GM23338 (cell line): ENCODE measurements around the gene CLEC11A. TPM values are rescaled to one million over a fixed set of nuclear protein-coding genes. Genes with fewer than 3 reads are reported as not detected.

Experiments
- ATAC-seq: fragments of 200-7000 bp; cut with Tn5 transposase; 3 replicates; pipeline ENCODE4 v1.9.1; 2020
- DNase-seq: peaks from one replicate; pipeline ENCODE4 v3.0.0-alpha.2; 2015; ENCODE audit warnings: low spot score
- H2AFZ ChIP-seq: fragments of 200-600 bp; sonication (generic); 2 replicates; pipeline ENCODE4 v1.8.0; 2016; ENCODE audit warnings: antibody characterized with exemption, mild to moderate bottlenecking, moderate library complexity
- H3F3A ChIP-seq: fragments of 200-600 bp; sonication (generic); replicated peaks from 2 replicates; pipeline ENCODE4 v1.8.0; 2017; ENCODE audit warnings: antibody characterized with exemption, mixed run types, low read depth
- H3K27ac ChIP-seq: fragments of 200-600 bp; sonication (generic); 2 replicates; pipeline ENCODE4 v1.6.1; 2016; ENCODE audit warnings: low read depth
- H3K27me3 ChIP-seq: fragments of 200-600 bp; sonication (generic); 2 replicates; pipeline ENCODE4 v1.8.0; 2016; ENCODE audit warnings: mild to moderate bottlenecking, mixed run types, moderate library complexity; ENCODE audit not compliant: insufficient read depth
- H3K36me3 ChIP-seq: fragments of 200-600 bp; sonication (generic); 2 replicates; pipeline ENCODE4 v1.8.0; 2016; ENCODE audit warnings: mild to moderate bottlenecking; ENCODE audit not compliant: insufficient read depth
- H3K4me1 ChIP-seq: fragments of 200-600 bp; sonication (generic); 2 replicates; pipeline ENCODE4 v1.8.0; 2016; ENCODE audit warnings: mild to moderate bottlenecking, moderate library complexity; ENCODE audit not compliant: insufficient read depth
- H3K4me2 ChIP-seq: fragments of 200-600 bp; sonication (generic); 2 replicates; pipeline ENCODE4 v1.7.1; 2017; ENCODE audit warnings: mixed run types
- H3K4me3 ChIP-seq: fragments of 200-600 bp; sonication (generic); 2 replicates; pipeline ENCODE4 v1.6.1; 2016; ENCODE audit warnings: mixed run types
- H3K79me2 ChIP-seq: fragments of 200-600 bp; sonication (generic); replicated peaks from 2 replicates; pipeline ENCODE4 v1.8.0; 2017; ENCODE audit warnings: mild to moderate bottlenecking; ENCODE audit not compliant: insufficient read depth
- H3K9me2 ChIP-seq: fragments of 200-600 bp; sonication (generic); 2 replicates; pipeline ENCODE4 v1.8.0; 2017; ENCODE audit not compliant: insufficient read depth
- H4K20me1 ChIP-seq: fragments of 200-600 bp; sonication (generic); replicated peaks from 2 replicates; pipeline ENCODE4 v1.8.0; 2017; ENCODE audit warnings: mild to moderate bottlenecking; ENCODE audit not compliant: insufficient read depth
- H3K27ac Mint-ChIP-seq: 2 replicates; pipeline ENCODE4 v1.8.0; 2020; ENCODE audit warnings: inconsistent platforms, mild to moderate bottlenecking, moderate library complexity, mixed read lengths
- H3K27me3 Mint-ChIP-seq: 3 replicates; pipeline ENCODE4 v1.8.0; 2022; ENCODE audit warnings: low read depth, mild to moderate bottlenecking, moderate library complexity, mixed read lengths, inconsistent platforms; ENCODE audit not compliant: insufficient read depth, poor library complexity
- H3K36me3 Mint-ChIP-seq: 3 replicates; pipeline ENCODE4 v1.8.0; 2021; ENCODE audit warnings: low read depth, mild to moderate bottlenecking, inconsistent platforms, moderate library complexity, mixed read lengths
- H3K4me1 Mint-ChIP-seq: 3 replicates; pipeline ENCODE4 v1.8.0; 2020; ENCODE audit warnings: mild to moderate bottlenecking, inconsistent platforms, mixed read lengths
- H3K4me3 Mint-ChIP-seq: 3 replicates; pipeline ENCODE4 v1.8.0; 2021; ENCODE audit warnings: moderate library complexity, mild to moderate bottlenecking, inconsistent platforms, mixed read lengths
- H3K9me3 Mint-ChIP-seq: 3 replicates; pipeline ENCODE4 v1.8.0; 2020; ENCODE audit warnings: moderate library complexity, mild to moderate bottlenecking, inconsistent platforms, mixed read lengths
- EZH2 ChIP-seq: fragments of 200-600 bp; sonication (generic); IDR thresholded peaks from one replicate; pipeline ENCODE4 v1.8.0; 2017; ENCODE audit warnings: antibody characterized with exemption, mild to moderate bottlenecking, low read depth; ENCODE audit not compliant: unreplicated experiment
- EZH2phosphoT487 ChIP-seq: fragments of 200-600 bp; sonication (generic); IDR thresholded peaks from one replicate; pipeline ENCODE4 v1.8.1; 2018; ENCODE audit warnings: antibody characterized with exemption; ENCODE audit not compliant: unreplicated experiment
- NANOG ChIP-seq: IDR thresholded peaks from 2 replicates; pipeline ENCODE4 v1.6.1; 2016; ENCODE audit warnings: antibody characterized with exemption, borderline replicate concordance
- POLR2AphosphoS5 ChIP-seq: IDR thresholded peaks from 2 replicates; pipeline ENCODE4 v1.6.1; 2016; ENCODE audit warnings: antibody characterized with exemption, low read depth
- STAT1 ChIP-seq: IDR thresholded peaks from one replicate; pipeline ENCODE4 v1.6.1; 2016; ENCODE audit warnings: antibody characterized with exemption; ENCODE audit not compliant: unreplicated experiment
- ZNF114 ChIP-seq: fragments of 250-450 bp; sonication (Bioruptor Pico); IDR thresholded peaks from 2 replicates; pipeline ENCODE4 v1.5.0; 2020; ENCODE audit warnings: mild to moderate bottlenecking, moderate library complexity
- ZNF331 ChIP-seq: fragments of 250-450 bp; sonication (Bioruptor Pico); IDR thresholded peaks from 2 replicates; pipeline ENCODE4 v1.5.0; 2020; ENCODE audit warnings: low read depth, mild to moderate bottlenecking, moderate library complexity
- polyA plus RNA-seq: library from polyadenylated mRNA; unstranded; fragments of >200 nt; fragmentation: Nextera tagmentation; extraction: Ambion mirVana; gene quantifications from 2 replicates; pipeline ENCODE4 v1.2.1, GENCODE V29; 2016
- total RNA-seq: library from RNA; depleted of rRNA; stranded (reverse); fragments of >200 nt; shearing (Covaris generic); gene quantifications from 2 replicates; pipeline ENCODE4 v1.2.3, GENCODE V29; 2014
- TF ChIP-seq, protein P1 (sequence below): IDR thresholded peaks from one replicate; pipeline ENCODE4 v1.6.1; 2018; ENCODE audit warnings: antibody characterized with exemption; ENCODE audit not compliant: unreplicated experiment
- TF ChIP-seq, protein P2 (sequence below): fragments of 250-450 bp; sonication (Bioruptor Pico); IDR thresholded peaks from 2 replicates; pipeline ENCODE4 v1.5.0; 2020; ENCODE audit warnings: mild to moderate bottlenecking, moderate library complexity

CLEC11A gene
- total and polyA plus RNA-seq, 2 experiments from 2014 or later: 8.0 to 15.5 TPM

DNA sequence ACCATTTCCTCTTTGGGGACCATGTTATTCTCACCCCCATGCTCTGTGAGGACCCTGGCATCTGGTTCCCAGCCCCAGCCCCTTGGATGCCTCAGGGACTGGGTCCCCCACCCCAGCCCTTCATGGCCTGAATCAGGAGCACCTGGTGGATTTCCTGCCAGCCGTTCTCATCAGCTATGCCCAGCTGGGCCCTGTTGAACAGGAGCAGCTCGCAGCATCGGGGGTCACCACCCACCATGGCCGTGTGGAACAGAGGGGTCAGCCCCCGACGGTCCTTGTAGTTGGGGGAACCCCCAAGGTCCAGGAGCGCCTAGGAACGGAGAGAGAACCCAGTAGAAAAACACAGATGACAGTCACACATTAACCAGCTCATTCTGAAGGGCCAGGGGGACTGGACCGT lies 11.4 kb upstream of the CLEC11A start:
- TF ChIP-seq EZH2: no peak
- no peak for TF ChIP-seq NANOG
- no peak for TF ChIP-seq STAT1
- TF ChIP-seq POLR2AphosphoS5: no peak
- TF ChIP-seq, protein P1, sequence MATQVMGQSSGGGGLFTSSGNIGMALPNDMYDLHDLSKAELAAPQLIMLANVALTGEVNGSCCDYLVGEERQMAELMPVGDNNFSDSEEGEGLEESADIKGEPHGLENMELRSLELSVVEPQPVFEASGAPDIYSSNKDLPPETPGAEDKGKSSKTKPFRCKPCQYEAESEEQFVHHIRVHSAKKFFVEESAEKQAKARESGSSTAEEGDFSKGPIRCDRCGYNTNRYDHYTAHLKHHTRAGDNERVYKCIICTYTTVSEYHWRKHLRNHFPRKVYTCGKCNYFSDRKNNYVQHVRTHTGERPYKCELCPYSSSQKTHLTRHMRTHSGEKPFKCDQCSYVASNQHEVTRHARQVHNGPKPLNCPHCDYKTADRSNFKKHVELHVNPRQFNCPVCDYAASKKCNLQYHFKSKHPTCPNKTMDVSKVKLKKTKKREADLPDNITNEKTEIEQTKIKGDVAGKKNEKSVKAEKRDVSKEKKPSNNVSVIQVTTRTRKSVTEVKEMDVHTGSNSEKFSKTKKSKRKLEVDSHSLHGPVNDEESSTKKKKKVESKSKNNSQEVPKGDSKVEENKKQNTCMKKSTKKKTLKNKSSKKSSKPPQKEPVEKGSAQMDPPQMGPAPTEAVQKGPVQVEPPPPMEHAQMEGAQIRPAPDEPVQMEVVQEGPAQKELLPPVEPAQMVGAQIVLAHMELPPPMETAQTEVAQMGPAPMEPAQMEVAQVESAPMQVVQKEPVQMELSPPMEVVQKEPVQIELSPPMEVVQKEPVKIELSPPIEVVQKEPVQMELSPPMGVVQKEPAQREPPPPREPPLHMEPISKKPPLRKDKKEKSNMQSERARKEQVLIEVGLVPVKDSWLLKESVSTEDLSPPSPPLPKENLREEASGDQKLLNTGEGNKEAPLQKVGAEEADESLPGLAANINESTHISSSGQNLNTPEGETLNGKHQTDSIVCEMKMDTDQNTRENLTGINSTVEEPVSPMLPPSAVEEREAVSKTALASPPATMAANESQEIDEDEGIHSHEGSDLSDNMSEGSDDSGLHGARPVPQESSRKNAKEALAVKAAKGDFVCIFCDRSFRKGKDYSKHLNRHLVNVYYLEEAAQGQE: no peak
- TF ChIP-seq, protein P2, sequence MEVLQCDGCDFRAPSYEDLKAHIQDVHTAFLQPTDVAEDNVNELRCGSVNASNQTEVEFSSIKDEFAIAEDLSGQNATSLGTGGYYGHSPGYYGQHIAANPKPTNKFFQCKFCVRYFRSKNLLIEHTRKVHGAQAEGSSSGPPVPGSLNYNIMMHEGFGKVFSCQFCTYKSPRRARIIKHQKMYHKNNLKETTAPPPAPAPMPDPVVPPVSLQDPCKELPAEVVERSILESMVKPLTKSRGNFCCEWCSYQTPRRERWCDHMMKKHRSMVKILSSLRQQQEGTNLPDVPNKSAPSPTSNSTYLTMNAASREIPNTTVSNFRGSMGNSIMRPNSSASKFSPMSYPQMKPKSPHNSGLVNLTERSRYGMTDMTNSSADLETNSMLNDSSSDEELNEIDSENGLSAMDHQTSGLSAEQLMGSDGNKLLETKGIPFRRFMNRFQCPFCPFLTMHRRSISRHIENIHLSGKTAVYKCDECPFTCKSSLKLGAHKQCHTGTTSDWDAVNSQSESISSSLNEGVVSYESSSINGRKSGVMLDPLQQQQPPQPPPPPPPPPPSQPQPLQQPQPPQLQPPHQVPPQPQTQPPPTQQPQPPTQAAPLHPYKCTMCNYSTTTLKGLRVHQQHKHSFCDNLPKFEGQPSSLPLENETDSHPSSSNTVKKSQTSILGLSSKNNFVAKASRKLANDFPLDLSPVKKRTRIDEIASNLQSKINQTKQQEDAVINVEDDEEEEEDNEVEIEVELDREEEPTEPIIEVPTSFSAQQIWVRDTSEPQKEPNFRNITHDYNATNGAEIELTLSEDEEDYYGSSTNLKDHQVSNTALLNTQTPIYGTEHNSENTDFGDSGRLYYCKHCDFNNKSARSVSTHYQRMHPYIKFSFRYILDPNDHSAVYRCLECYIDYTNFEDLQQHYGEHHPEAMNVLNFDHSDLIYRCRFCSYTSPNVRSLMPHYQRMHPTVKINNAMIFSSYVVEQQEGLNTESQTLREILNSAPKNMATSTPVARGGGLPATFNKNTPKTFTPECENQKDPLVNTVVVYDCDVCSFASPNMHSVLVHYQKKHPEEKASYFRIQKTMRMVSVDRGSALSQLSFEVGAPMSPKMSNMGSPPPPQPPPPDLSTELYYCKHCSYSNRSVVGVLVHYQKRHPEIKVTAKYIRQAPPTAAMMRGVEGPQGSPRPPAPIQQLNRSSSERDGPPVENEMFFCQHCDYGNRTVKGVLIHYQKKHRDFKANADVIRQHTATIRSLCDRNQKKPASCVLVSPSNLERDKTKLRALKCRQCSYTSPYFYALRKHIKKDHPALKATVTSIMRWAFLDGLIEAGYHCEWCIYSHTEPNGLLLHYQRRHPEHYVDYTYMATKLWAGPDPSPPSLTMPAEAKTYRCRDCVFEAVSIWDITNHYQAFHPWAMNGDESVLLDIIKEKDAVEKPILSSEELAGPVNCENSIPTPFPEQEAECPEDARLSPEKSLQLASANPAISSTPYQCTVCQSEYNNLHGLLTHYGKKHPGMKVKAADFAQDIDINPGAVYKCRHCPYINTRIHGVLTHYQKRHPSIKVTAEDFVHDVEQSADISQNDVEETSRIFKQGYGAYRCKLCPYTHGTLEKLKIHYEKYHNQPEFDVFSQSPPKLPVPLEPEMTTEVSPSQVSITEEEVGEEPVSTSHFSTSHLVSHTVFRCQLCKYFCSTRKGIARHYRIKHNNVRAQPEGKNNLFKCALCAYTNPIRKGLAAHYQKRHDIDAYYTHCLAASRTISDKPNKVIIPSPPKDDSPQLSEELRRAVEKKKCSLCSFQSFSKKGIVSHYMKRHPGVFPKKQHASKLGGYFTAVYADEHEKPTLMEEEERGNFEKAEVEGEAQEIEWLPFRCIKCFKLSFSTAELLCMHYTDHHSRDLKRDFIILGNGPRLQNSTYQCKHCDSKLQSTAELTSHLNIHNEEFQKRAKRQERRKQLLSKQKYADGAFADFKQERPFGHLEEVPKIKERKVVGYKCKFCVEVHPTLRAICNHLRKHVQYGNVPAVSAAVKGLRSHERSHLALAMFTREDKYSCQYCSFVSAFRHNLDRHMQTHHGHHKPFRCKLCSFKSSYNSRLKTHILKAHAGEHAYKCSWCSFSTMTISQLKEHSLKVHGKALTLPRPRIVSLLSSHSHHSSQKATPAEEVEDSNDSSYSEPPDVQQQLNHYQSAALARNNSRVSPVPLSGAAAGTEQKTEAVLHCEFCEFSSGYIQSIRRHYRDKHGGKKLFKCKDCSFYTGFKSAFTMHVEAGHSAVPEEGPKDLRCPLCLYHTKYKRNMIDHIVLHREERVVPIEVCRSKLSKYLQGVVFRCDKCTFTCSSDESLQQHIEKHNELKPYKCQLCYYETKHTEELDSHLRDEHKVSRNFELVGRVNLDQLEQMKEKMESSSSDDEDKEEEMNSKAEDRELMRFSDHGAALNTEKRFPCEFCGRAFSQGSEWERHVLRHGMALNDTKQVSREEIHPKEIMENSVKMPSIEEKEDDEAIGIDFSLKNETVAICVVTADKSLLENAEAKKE (CRISPR knock-in tag): no peak
- TF ChIP-seq EZH2phosphoT487: no peak
- no peak for TF ChIP-seq ZNF114
- no peak for TF ChIP-seq ZNF331
- DNase-seq: no peak
- Histone ChIP-seq H2AFZ (no peak overlapping the region), H4K20me1 (no peaks in the 10 kb centered on the region; the same call in 1 of the 2 replicates), H3K9me2 (no peaks in the 10 kb centered on the region), H3K4me3 (no peak overlapping the region), H3F3A (no peaks in the 10 kb centered on the region), H3K4me1 (no peaks in the 10 kb centered on the region), H3K36me3 (no peaks in the 10 kb centered on the region), H3K27me3 (no peaks in the 10 kb centered on the region), H3K27ac (no peak overlapping the region), H3K4me2 (no peak overlapping the region), H3K79me2 (no peaks in the 10 kb centered on the region)
- Mint-ChIP-seq H3K4me1 (no peaks in the 10 kb centered on the region), H3K36me3 (peaks cover 52% of the 10 kb centered on the region), H3K4me3 (no peak overlapping the region), H3K27me3 (peaks cover 17% of the 10 kb centered on the region), H3K27ac (no peak overlapping the region), H3K9me3 (peaks cover 97% of the 10 kb centered on the region)
- no peak for ATAC-seq
